Endothelial cell of umbilical vein (primary cell): ENCODE results near the gene FREM1. TPM values are rescaled to one million over a fixed set of nuclear protein-coding genes. Genes with fewer than 3 reads are reported as not detected.

Experiments
- BruUV-seq: library from RNA; stranded (reverse); fragments of 400-500 nt; replicated peaks from 2 replicates; lab custom pipeline; 2021; lab: Mats Ljungman, UMichigan
- CTCF ChIA-PET: fragments of 300-600, 350-600 bp; sonication (Branson Sonifier 250); formaldehyde crosslinking; loops from one replicate; lab custom pipeline; 2021; ENCODE audit warnings: antibody characterized with exemption, inconsistent platforms; lab: Charles Lee
- POLR2A ChIA-PET: fragments of 300-600, 350-600 bp; sonication (Branson Sonifier 250); formaldehyde crosslinking; loops from one replicate; lab custom pipeline; 2021; ENCODE audit warnings: antibody characterized with exemption, inconsistent platforms; lab: Charles Lee
- DNase-seq: peaks from one replicate; pipeline ENCODE4 v3.0.0-alpha.2; 2011; ENCODE audit warnings: low read depth, low spot score
- FAIRE-seq: peaks from 2 replicates; lab custom pipeline; 2011; peaks lifted over from hg19 to GRCh38; lab: Jason Lieb, UNC
- H2AFZ ChIP-seq: 2 replicates; pipeline ENCODE4 v1.6.0; 2012; ENCODE audit warnings: low read depth, low read length, control low read depth, inconsistent platforms
- H3K27ac ChIP-seq: 2 replicates; pipeline ENCODE4 v1.5.1; 2011; ENCODE audit warnings: low read depth, mild to moderate bottlenecking, control low read depth, low read length, moderate library complexity; ENCODE audit not compliant: insufficient read depth
- H3K27me3 ChIP-seq, 2 experiments: 2 replicates each; pipeline versions ENCODE4 v1.6.0 to v1.6.1; 2011; ENCODE audit warnings: low read length in 2 of 2, mixed read lengths in 1 of 2; ENCODE audit not compliant: control insufficient read depth in 2 of 2, insufficient read depth in 2 of 2
- H3K36me3 ChIP-seq, 2 experiments: 2 replicates in 1 of 2; 3 replicates in 1 of 2; pipeline ENCODE4 v1.5.1; 2011; ENCODE audit warnings: low read length in 2 of 2, mild to moderate bottlenecking in 1 of 2, moderate library complexity in 1 of 2; ENCODE audit not compliant: control insufficient read depth in 2 of 2, insufficient read depth in 2 of 2; ENCODE audit errors: extremely low read depth in 1 of 2
- H3K4me1 ChIP-seq: 3 replicates; pipeline ENCODE4 v1.5.1; 2011; ENCODE audit warnings: mild to moderate bottlenecking, low read length; ENCODE audit not compliant: control insufficient read depth, insufficient read depth; ENCODE audit errors: extremely low read depth
- H3K4me2 ChIP-seq: 2 replicates; pipeline ENCODE4 v1.6.1; 2011; ENCODE audit warnings: low read length, control low read depth, mixed read lengths; ENCODE audit not compliant: insufficient read depth
- H3K4me3 ChIP-seq, 3 experiments: fragments of 200-600 bp in 1 of 3; sonication (generic), shearing (Covaris generic) in 1 of 3; replicated peaks in 1 of 3; 2 replicates each; pipeline ENCODE4 v1.5.1; 2011 to 2016; ENCODE audit warnings: control low read depth in 3 of 3, low read length in 3 of 3, mild to moderate bottlenecking in 2 of 3, inconsistent platforms in 1 of 3, low read depth in 1 of 3, moderate library complexity in 1 of 3; ENCODE audit not compliant: insufficient read depth in 1 of 3
- H3K79me2 ChIP-seq: 2 replicates; pipeline ENCODE4 v1.6.0; 2012; ENCODE audit warnings: low read length, inconsistent platforms; ENCODE audit not compliant: control insufficient read depth, insufficient read depth
- H3K9ac ChIP-seq: replicated peaks from 2 replicates; pipeline ENCODE3; 2011; ENCODE audit warnings: low read length, control low read depth; ENCODE audit not compliant: insufficient read depth; ENCODE audit errors: extremely low read depth
- H3K9me1 ChIP-seq: replicated peaks from 3 replicates; pipeline ENCODE4 v1.6.0; 2011; ENCODE audit warnings: mild to moderate bottlenecking, low read length; ENCODE audit not compliant: control insufficient read depth, insufficient read depth; ENCODE audit errors: extremely low read depth
- H3K9me3 ChIP-seq: replicated peaks from 2 replicates; pipeline ENCODE4 v1.5.1; 2012; ENCODE audit warnings: low read length, inconsistent platforms; ENCODE audit not compliant: control insufficient read depth, insufficient read depth
- H4K20me1 ChIP-seq: replicated peaks from 2 replicates; pipeline ENCODE3; 2011; ENCODE audit warnings: mild to moderate bottlenecking, low read length; ENCODE audit not compliant: control insufficient read depth, insufficient read depth; ENCODE audit errors: extremely low read depth
- EZH2 ChIP-seq: IDR thresholded peaks from 2 replicates; pipeline ENCODE4 v1.6.1; 2012; ENCODE audit warnings: borderline replicate concordance, low read depth, mild to moderate bottlenecking, moderate library complexity, low read length, inconsistent platforms; ENCODE audit not compliant: severe bottlenecking
- FOS ChIP-seq: IDR thresholded peaks from 2 replicates; pipeline ENCODE4 v1.6.1; 2011; ENCODE audit warnings: mild to moderate bottlenecking, low read length, moderate library complexity, borderline replicate concordance; ENCODE audit not compliant: insufficient read depth
- GATA2 ChIP-seq: IDR thresholded peaks from 2 replicates; pipeline ENCODE4 v1.7.0; 2011; ENCODE audit warnings: low read depth, mild to moderate bottlenecking, moderate library complexity, mixed read lengths, low read length; ENCODE audit not compliant: insufficient read length, insufficient read depth
- JUN ChIP-seq: IDR thresholded peaks from 2 replicates; pipeline ENCODE4 v1.6.1; 2011; ENCODE audit warnings: borderline replicate concordance, low read depth; ENCODE audit not compliant: insufficient read length, insufficient read depth
- MYC ChIP-seq: IDR thresholded peaks from one replicate; pipeline ENCODE4 v1.6.1; 2011; ENCODE audit warnings: mild to moderate bottlenecking, low read depth, low read length
- POLR2A ChIP-seq: IDR thresholded peaks from 2 replicates; pipeline ENCODE4 v1.6.1; 2012; ENCODE audit warnings: low read depth, mild to moderate bottlenecking, control low read depth, low read length
- POLR2AphosphoS5 ChIP-seq: IDR thresholded peaks from 2 replicates; pipeline ENCODE4 v1.6.1; 2012; ENCODE audit warnings: low read depth, mild to moderate bottlenecking, control low read depth, low read length, moderate library complexity; ENCODE audit not compliant: insufficient read depth
- dilution Hi-C: fragments of 300-500 bp; cut with MboI; formaldehyde crosslinking; loops from one replicate; pipeline ENCODE4 v1.15.0; 2019; ENCODE audit warnings: low sequenced_read_pairs; ENCODE audit not compliant: extremely low pct_ligation_motif_present
- intact Hi-C: fragments of 100-400 bp; cut with micrococcal nuclease; formaldehyde crosslinking; loops from one replicate; pipeline ENCODE4 v1.10.0; 2022
- polyA plus RNA-seq, 4 experiments: library from polyadenylated mRNA; depleted of rRNA in 3 of 4; stranded (reverse) in 3 of 4; unstranded in 1 of 4; fragments of >200 nt; gene quantifications; 2 replicates each; pipeline versions ENCODE4 v1.2.1 to v1.2.3, GENCODE V29; 2011 to 2012; ENCODE audit warnings: missing spikeins in 1 of 4
- total RNA-seq: library from RNA; stranded (reverse); gene quantifications from 2 replicates; pipeline ENCODE4 v1.2.3, GENCODE V29; 2021
- TF ChIP-seq, protein P1 (sequence below), 2 donors: IDR thresholded peaks; 1 replicate in 1 of 2; 2 replicates in 1 of 2; pipeline ENCODE4 v1.5.1; 2011; ENCODE audit warnings: low read length in 2 of 2, mild to moderate bottlenecking in 2 of 2, moderate library complexity in 2 of 2, control low read depth in 1 of 2, inconsistent platforms in 1 of 2, low read depth in 1 of 2; ENCODE audit not compliant: insufficient read depth in 1 of 2; ENCODE audit errors: extremely low read depth in 1 of 2
- TF ChIP-seq, protein P2 (sequence below): IDR thresholded peaks from 2 replicates; pipeline ENCODE4 v1.6.1; 2011; ENCODE audit not compliant: insufficient read depth, insufficient read length

Gene FREM1
- total and polyA plus RNA-seq, 2 donors (not counting 3 experiments of a cell fraction or from before 2014, with no cell fraction given): 0.10 to 0.29 TPM

DNA sequence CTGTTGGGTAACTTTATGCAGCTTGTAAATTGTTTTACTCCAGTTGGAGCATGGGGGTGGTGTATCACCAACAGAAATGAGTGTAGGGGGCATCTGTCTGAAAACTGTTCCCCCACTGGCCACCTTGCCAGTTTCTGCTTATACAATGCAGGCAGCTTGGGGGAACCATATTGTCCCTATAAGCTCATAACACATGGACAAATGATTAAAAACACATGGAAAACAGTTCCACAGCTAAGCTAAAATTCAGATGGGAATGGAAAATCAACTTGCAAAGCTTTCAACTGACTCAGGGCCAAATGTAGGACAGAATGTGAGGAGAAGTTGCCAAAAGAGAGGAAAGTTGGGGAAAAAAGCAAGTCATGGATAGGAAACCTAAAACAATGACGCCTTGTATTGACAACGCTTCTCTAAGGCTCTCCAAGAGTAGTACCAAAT, 179.7 kb downstream of the FREM1 start:
- no peak for DNase-seq
- H2AFZ ChIP-seq: no peak overlapping the region
- no peaks in the 10 kb centered on the region for H3K79me2 ChIP-seq
- no TSS peak for BruUV-seq
- no peak overlapping the region for H3K4me3 ChIP-seq
- no peaks in the 10 kb centered on the region for H3K4me1 ChIP-seq
- no peaks in the 10 kb centered on the region for H3K27me3 ChIP-seq
- no peak overlapping the region for H3K9ac ChIP-seq
- H4K20me1 ChIP-seq: no peaks in the 10 kb centered on the region
- no peak overlapping the region for H3K27ac ChIP-seq
- H3K4me2 ChIP-seq: no peak overlapping the region
- no peaks in the 10 kb centered on the region for H3K36me3 ChIP-seq
- no peak for FAIRE-seq
- CTCF ChIA-PET: interaction anchor here (1.5 kb wide), 1 partner anchor 38 kb away, joined by 4 read pairs; no protein-coding TSS in a partner anchor
- POLR2A ChIA-PET: no interaction called here
- intact Hi-C loops: no loop called here
- dilution Hi-C loops: no loop called here
- TF ChIP-seq FOS: no peak
- TF ChIP-seq GATA2: no peak
- no peak for TF ChIP-seq EZH2
- TF ChIP-seq, protein P1, sequence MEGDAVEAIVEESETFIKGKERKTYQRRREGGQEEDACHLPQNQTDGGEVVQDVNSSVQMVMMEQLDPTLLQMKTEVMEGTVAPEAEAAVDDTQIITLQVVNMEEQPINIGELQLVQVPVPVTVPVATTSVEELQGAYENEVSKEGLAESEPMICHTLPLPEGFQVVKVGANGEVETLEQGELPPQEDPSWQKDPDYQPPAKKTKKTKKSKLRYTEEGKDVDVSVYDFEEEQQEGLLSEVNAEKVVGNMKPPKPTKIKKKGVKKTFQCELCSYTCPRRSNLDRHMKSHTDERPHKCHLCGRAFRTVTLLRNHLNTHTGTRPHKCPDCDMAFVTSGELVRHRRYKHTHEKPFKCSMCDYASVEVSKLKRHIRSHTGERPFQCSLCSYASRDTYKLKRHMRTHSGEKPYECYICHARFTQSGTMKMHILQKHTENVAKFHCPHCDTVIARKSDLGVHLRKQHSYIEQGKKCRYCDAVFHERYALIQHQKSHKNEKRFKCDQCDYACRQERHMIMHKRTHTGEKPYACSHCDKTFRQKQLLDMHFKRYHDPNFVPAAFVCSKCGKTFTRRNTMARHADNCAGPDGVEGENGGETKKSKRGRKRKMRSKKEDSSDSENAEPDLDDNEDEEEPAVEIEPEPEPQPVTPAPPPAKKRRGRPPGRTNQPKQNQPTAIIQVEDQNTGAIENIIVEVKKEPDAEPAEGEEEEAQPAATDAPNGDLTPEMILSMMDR (IDR thresholded peaks at IDR 0.05; ENCODE audit: extremely low read depth in 1 of 2, insufficient read depth in 1 of 2, low read depth in 1 of 2, low read length in 2 of 2): no peak
- TF ChIP-seq POLR2A: no peak
- TF ChIP-seq POLR2AphosphoS5: no peak
- TF ChIP-seq JUN: no peak
- TF ChIP-seq MYC: no peak
- TF ChIP-seq, protein P2, sequence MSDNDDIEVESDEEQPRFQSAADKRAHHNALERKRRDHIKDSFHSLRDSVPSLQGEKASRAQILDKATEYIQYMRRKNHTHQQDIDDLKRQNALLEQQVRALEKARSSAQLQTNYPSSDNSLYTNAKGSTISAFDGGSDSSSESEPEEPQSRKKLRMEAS: no peak
- no peaks in the 10 kb centered on the region for H3K9me1 ChIP-seq
- H3K9me3 ChIP-seq: no peaks in the 10 kb centered on the region
